HepG2 (cell line): ENCODE data around the gene RPLP2. TPM values are rescaled to one million over a fixed set of nuclear protein-coding genes. Genes with fewer than 3 reads are reported as not detected.
A peak's percentile ranks its signal among the peaks of the same experiment; 100 is the strongest.

Source experiments
- ATAC-seq: fragments of 200-7000 bp; cut with Tn5 transposase; 3 replicates; pipeline ENCODE4 v1.9.1; 2020; ENCODE audit warnings: mild to moderate bottlenecking, moderate library complexity
- BruUV-seq: library from RNA; stranded (reverse); fragments of 400-500 nt; replicated peaks from 2 replicates; lab custom pipeline; 2021; lab: Mats Ljungman, UMichigan
- CTCF ChIA-PET: fragments of 300-600 bp; formaldehyde crosslinking; extraction: SDS; loops from one replicate; lab custom pipeline; 2021; ENCODE audit warnings: low total read pairs, inconsistent platforms, low intra/inter-chr PET ratio; lab: Yijun Ruan, JAX
- POLR2A ChIA-PET: fragments of 350-600 bp; sonication (Branson Sonifier 250); formaldehyde crosslinking; loops from one replicate; lab custom pipeline; 2020; ENCODE audit warnings: antibody characterized with exemption, inconsistent platforms; lab: Yijun Ruan, JAX
- DNase-seq: peaks from one replicate; pipeline ENCODE4 v3.0.0-alpha.2; 2015; ENCODE audit warnings: low spot score
- FAIRE-seq: peaks from 3 replicates; lab custom pipeline; 2011; peaks lifted over from hg19 to GRCh38; lab: Jason Lieb, UNC
- H2AFZ ChIP-seq: one replicate; pipeline ENCODE4 v1.6.1; 2011; ENCODE audit warnings: low read length, inconsistent platforms
- H3K27ac ChIP-seq: fragments of 300-600 bp; 3 replicates; pipeline ENCODE4 v1.8.0; 2011; ENCODE audit warnings: mixed run types, mild to moderate bottlenecking, mixed read lengths, low read length, inconsistent platforms; ENCODE audit not compliant: insufficient read depth; ENCODE audit errors: extremely low read length
- H3K27me3 ChIP-seq, 2 experiments: fragments of 200-600 bp in 1 of 2; 2 replicates in 1 of 2; 3 replicates in 1 of 2; pipeline versions ENCODE4 v1.6.0 to v1.8.0; 2011; ENCODE audit warnings: low read length in 2 of 2, mild to moderate bottlenecking in 2 of 2, moderate library complexity in 2 of 2, inconsistent platforms in 1 of 2; ENCODE audit not compliant: insufficient read depth in 2 of 2, control insufficient read depth in 1 of 2
- H3K36me3 ChIP-seq, 2 experiments: fragments of 200-600 bp in 1 of 2; replicated peaks in 1 of 2; 2 replicates in 1 of 2; 3 replicates in 1 of 2; pipeline versions ENCODE4 v1.5.1 to v1.8.0; 2011; ENCODE audit warnings: low read length in 2 of 2, inconsistent platforms in 1 of 2; ENCODE audit not compliant: insufficient read depth in 2 of 2, control insufficient read depth in 1 of 2
- H3K4me1 ChIP-seq: 2 replicates; pipeline ENCODE4 v1.5.1; 2012; ENCODE audit warnings: low read length, inconsistent platforms; ENCODE audit not compliant: insufficient read depth
- H3K4me2 ChIP-seq: 2 replicates; pipeline ENCODE4 v1.6.0; 2011; ENCODE audit warnings: low read depth, low read length, inconsistent platforms
- H3K4me3 ChIP-seq, 3 experiments: fragments of 200-600 bp in 1 of 3; sonication (generic), shearing (Covaris generic) in 1 of 3; replicated peaks in 1 of 3; 2 replicates each; pipeline ENCODE4 v1.5.1; 2011 to 2016; ENCODE audit warnings: low read length in 3 of 3, inconsistent platforms in 2 of 3, low read depth in 2 of 3, mild to moderate bottlenecking in 2 of 3, control low read depth in 1 of 3, mixed read lengths in 1 of 3; ENCODE audit not compliant: insufficient read depth in 1 of 3
- H3K79me2 ChIP-seq: one replicate; pipeline ENCODE4 v1.6.1; 2011; ENCODE audit warnings: low read length, inconsistent platforms; ENCODE audit not compliant: insufficient read depth
- H3K9ac ChIP-seq: 2 replicates; pipeline ENCODE4 v1.6.0; 2011; ENCODE audit warnings: mild to moderate bottlenecking, low read depth, low read length, inconsistent platforms; ENCODE audit not compliant: insufficient read depth
- H3K9me3 ChIP-seq: 2 replicates; pipeline ENCODE4 v1.5.1; 2012; ENCODE audit warnings: mild to moderate bottlenecking, low read length
- H4K20me1 ChIP-seq: 2 replicates; pipeline ENCODE4 v1.6.0; 2011; ENCODE audit warnings: inconsistent platforms, mild to moderate bottlenecking, low read length, moderate library complexity; ENCODE audit not compliant: insufficient read depth
- CEBPB ChIP-seq: IDR thresholded peaks from 2 replicates; pipeline ENCODE4 v1.6.1; 2011; ENCODE audit warnings: low read depth, low read length, improper control_type of control experiment, borderline replicate concordance
- KDM4B ChIP-seq: sonication (generic); formaldehyde crosslinking; IDR thresholded peaks from 2 replicates; pipeline ENCODE4 v1.4.0; 2020; ENCODE audit warnings: missing genetic modification reagents
- NONO ChIP-seq, 2 experiments: fragments of 450-650 bp in 1 of 2; sonication (generic) in 1 of 2; formaldehyde crosslinking in 1 of 2; IDR thresholded peaks in 1 of 2; conservative IDR thresholded peaks in 1 of 2; 2 replicates each; pipeline versions ENCODE4 v1.6.1 to v1.8.0; 2017 to 2022; ENCODE audit warnings: mild to moderate bottlenecking in 1 of 2, missing genetic modification reagents in 1 of 2, moderate library complexity in 1 of 2
- SETDB1 ChIP-seq: sonication (generic); formaldehyde crosslinking; IDR thresholded peaks from 2 replicates; pipeline ENCODE4 v1.5.1; 2020; ENCODE audit warnings: missing genetic modification reagents, mild to moderate bottlenecking, borderline replicate concordance
- SP140L ChIP-seq: sonication (generic); formaldehyde crosslinking; IDR thresholded peaks from 2 replicates; pipeline ENCODE4 v1.4.0; 2020; ENCODE audit warnings: missing genetic modification reagents, borderline replicate concordance
- SUZ12 ChIP-seq: fragments of 150-350 bp; IDR thresholded peaks from 2 replicates; pipeline ENCODE4 v1.6.1; 2014; ENCODE audit warnings: low read depth, low read length
- U2AF2 ChIP-seq: fragments of 200-400 bp; formaldehyde crosslinking; IDR thresholded peaks from 2 replicates; pipeline ENCODE4 v1.6.1; 2017; ENCODE audit warnings: low read depth, mild to moderate bottlenecking, low read length
- ZNF136 ChIP-seq: sonication (generic); formaldehyde crosslinking; IDR thresholded peaks from 2 replicates; pipeline ENCODE4 v1.8.1; 2022; ENCODE audit warnings: low read depth, mild to moderate bottlenecking, moderate library complexity, missing genetic modification reagents
- ZNF230 ChIP-seq: sonication (generic); formaldehyde crosslinking; IDR thresholded peaks from 2 replicates; pipeline ENCODE4 v1.4.0; 2020; ENCODE audit warnings: mild to moderate bottlenecking, missing genetic modification reagents
- ZNF670 ChIP-seq: sonication (generic); formaldehyde crosslinking; IDR thresholded peaks from 2 replicates; pipeline ENCODE4 v1.8.0; 2022; ENCODE audit warnings: mild to moderate bottlenecking, missing genetic modification reagents, borderline replicate concordance
- ZNF768 ChIP-seq: sonication (generic); formaldehyde crosslinking; IDR thresholded peaks from 2 replicates; pipeline ENCODE4 v1.4.0; 2020; ENCODE audit warnings: missing genetic modification reagents
- ZNF792 ChIP-seq: IDR thresholded peaks from 2 replicates; pipeline ENCODE4 v1.6.1; 2016
- ZSCAN25 ChIP-seq: sonication (generic); formaldehyde crosslinking; IDR thresholded peaks from 2 replicates; pipeline ENCODE4 v1.8.0; 2022; ENCODE audit warnings: mild to moderate bottlenecking, missing genetic modification reagents
- WGBS: methylation state at CpG from one replicate; pipeline ENCODE4 v1.1.6; 2017; ENCODE audit warnings: low lambda C conversion rate; 5-methylcytosine and 5-hydroxymethylcytosine counted together
- in situ Hi-C: cut with HindIII; loops from 2 replicates; pipeline ENCODE4 v1.10.0; 2017; ENCODE audit warnings: low pct_unique_long_range_greater_than_20kb; ENCODE audit not compliant: extremely low pct_ligation_motif_present
- intact Hi-C: fragments of 100-400 bp; cut with micrococcal nuclease; formaldehyde crosslinking; loops from one replicate; pipeline ENCODE4 v1.10.0; 2022; ENCODE audit not compliant: unreplicated experiment
- polyA plus RNA-seq, 8 experiments: library from polyadenylated mRNA; depleted of rRNA in 3 of 8; stranded (reverse) in 7 of 8; unstranded in 1 of 8; fragments of >200 nt; fragmentation: Illumina TruSeq in 4 of 8; extraction: Trizol in 4 of 8; gene quantifications; 2 replicates each; pipeline versions ENCODE4 v1.2.1 to v1.2.3, GENCODE V29; 2011 to 2016; ENCODE audit warnings: low read depth in 4 of 8, missing spikeins in 1 of 8, mixed read lengths in 1 of 8; ENCODE audit not compliant: insufficient read depth in 1 of 8
- total RNA-seq, 5 experiments: library from RNA; depleted of rRNA; stranded (reverse); fragments of >200 nt; fragmentation: Illumina TruSeq; extraction: Trizol; gene quantifications; 2 replicates each; pipeline ENCODE4 v1.2.3, GENCODE V29; 2016; ENCODE audit warnings: low read depth in 1 of 5
- TF ChIP-seq, protein P1 (sequence below): sonication (generic); formaldehyde crosslinking; IDR thresholded peaks from 2 replicates; pipeline ENCODE4 v1.4.0; 2020; ENCODE audit warnings: missing genetic modification reagents, borderline replicate concordance
- TF ChIP-seq, protein P2 (sequence below): sonication (generic); formaldehyde crosslinking; IDR thresholded peaks from 2 replicates; pipeline ENCODE4 v1.5.0; 2020; ENCODE audit warnings: missing genetic modification reagents, mild to moderate bottlenecking, borderline replicate concordance
- TF ChIP-seq, protein P3 (sequence below): sonication (generic); formaldehyde crosslinking; conservative IDR thresholded peaks from 2 replicates; pipeline ENCODE4 v1.4.0; 2020; ENCODE audit warnings: missing genetic modification reagents
- TF ChIP-seq, protein P4 (sequence below): sonication (generic); formaldehyde crosslinking; IDR thresholded peaks from 2 replicates; pipeline ENCODE4 v1.5.1; 2020; ENCODE audit warnings: missing genetic modification reagents, mild to moderate bottlenecking, borderline replicate concordance

RPLP2 gene
- total and polyA plus RNA-seq, 2 of the 13 experiments (the other 11 are each of a cell fraction or from before 2014, with no cell fraction given), result 978 to 2,106 TPM

DNA sequence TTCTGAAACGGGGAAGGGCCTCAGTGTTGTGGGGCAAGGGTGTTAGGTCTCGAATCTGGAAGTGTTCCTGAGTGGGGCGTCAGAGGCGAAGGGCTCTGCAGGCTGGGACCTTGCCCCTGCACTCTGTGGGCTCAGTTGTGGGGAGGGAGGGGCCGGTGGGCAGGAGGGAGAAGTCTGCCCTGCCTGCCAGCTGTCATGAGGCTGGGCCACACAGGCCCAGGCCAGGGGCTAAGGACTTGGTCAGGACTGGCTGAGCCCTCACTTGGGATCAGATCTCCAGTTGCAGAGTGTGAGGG is 18.1 kb downstream of the RPLP2 start, which contains the start of gene CRACR2B:
TSS of gene CRACR2B (plus strand) at position 23 of the 296 bp plus-strand sequence. CDS start 689 bp downstream, outside the sequence.
- WGBS, result 0% methylated on average over 1 of the region's 5 CpGs
- peaks cover 1 to 12% of the 10 kb centered on the region in 2 experiments; a peak in 2 of 5 replicates for H3K36me3 ChIP-seq
- BruUV-seq, result no TSS peak
- CTCF ChIA-PET, result no interaction called here
- no peak for DNase-seq
- no peak for FAIRE-seq
- H3K79me2 ChIP-seq, result no peaks in the 10 kb centered on the region
- peak within 1 kb of the TSS; percentile 74 for H3K9ac ChIP-seq
- H3K4me3 ChIP-seq, result peak within 1 kb of the TSS; percentile 69 to 83 (median 80)
- in situ Hi-C loops, result no loop called here
- intact Hi-C loops, result no loop called here
- H4K20me1 ChIP-seq, result no peaks in the 10 kb centered on the region
- POLR2A ChIA-PET, result interaction anchor here (1.8 to 16.1 kb wide), 3 partner anchors 9 to 19 kb away, joined by 9 to 264 read pairs (median 141); partner anchors contain the start of genes PNPLA2, POLR2L, RPLP2 and TSPAN4
- H3K27ac ChIP-seq, result peak within 1 kb of the TSS; percentile 77
- H3K4me2 ChIP-seq, result peak within 1 kb of the TSS; percentile 91
- no peaks in the 10 kb centered on the region for H3K27me3 ChIP-seq
- no peaks in the 10 kb centered on the region for H3K9me3 ChIP-seq
- ATAC-seq, result peak; percentile 7
- H2AFZ ChIP-seq, result no peak within 1 kb of the TSS
- H3K4me1 ChIP-seq, result peaks cover 70% of the 10 kb centered on the region
- TF ChIP-seq ZNF768 (CRISPR knock-in tag) (no peak), ZSCAN25 (0 out of 2 replicates have a peak, but pooled peaks have one; percentile 41), ZNF792 (no peak), ZNF230 (CRISPR knock-in tag) (0 out of 2 replicates have a peak, but pooled peaks have one; percentile 52), SP140L (CRISPR knock-in tag) (no peak), SETDB1 (CRISPR knock-in tag) (no peak), CEBPB (no peak), SUZ12 (no peak), KDM4B (CRISPR knock-in tag) (no peak), ZNF136 (CRISPR knock-in tag) (no peak), ZNF670 (CRISPR knock-in tag) (no peak), NONO (IDR thresholded peaks at IDR 0.05) (no peak), NONO (CRISPR knock-in tag; conservative IDR thresholded peaks at IDR 0.05) (no peak), U2AF2 (no peak)
- TF ChIP-seq, protein P1, sequence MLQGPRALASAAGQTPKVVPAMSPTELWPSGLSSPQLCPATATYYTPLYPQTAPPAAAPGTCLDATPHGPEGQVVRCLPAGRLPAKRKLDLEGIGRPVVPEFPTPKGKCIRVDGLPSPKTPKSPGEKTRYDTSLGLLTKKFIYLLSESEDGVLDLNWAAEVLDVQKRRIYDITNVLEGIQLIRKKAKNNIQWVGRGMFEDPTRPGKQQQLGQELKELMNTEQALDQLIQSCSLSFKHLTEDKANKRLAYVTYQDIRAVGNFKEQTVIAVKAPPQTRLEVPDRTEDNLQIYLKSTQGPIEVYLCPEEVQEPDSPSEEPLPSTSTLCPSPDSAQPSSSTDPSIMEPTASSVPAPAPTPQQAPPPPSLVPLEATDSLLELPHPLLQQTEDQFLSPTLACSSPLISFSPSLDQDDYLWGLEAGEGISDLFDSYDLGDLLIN, result no peak
- TF ChIP-seq, protein P2, sequence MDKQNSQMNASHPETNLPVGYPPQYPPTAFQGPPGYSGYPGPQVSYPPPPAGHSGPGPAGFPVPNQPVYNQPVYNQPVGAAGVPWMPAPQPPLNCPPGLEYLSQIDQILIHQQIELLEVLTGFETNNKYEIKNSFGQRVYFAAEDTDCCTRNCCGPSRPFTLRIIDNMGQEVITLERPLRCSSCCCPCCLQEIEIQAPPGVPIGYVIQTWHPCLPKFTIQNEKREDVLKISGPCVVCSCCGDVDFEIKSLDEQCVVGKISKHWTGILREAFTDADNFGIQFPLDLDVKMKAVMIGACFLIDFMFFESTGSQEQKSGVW (CRISPR knock-in tag), result no peak
- TF ChIP-seq, protein P3, sequence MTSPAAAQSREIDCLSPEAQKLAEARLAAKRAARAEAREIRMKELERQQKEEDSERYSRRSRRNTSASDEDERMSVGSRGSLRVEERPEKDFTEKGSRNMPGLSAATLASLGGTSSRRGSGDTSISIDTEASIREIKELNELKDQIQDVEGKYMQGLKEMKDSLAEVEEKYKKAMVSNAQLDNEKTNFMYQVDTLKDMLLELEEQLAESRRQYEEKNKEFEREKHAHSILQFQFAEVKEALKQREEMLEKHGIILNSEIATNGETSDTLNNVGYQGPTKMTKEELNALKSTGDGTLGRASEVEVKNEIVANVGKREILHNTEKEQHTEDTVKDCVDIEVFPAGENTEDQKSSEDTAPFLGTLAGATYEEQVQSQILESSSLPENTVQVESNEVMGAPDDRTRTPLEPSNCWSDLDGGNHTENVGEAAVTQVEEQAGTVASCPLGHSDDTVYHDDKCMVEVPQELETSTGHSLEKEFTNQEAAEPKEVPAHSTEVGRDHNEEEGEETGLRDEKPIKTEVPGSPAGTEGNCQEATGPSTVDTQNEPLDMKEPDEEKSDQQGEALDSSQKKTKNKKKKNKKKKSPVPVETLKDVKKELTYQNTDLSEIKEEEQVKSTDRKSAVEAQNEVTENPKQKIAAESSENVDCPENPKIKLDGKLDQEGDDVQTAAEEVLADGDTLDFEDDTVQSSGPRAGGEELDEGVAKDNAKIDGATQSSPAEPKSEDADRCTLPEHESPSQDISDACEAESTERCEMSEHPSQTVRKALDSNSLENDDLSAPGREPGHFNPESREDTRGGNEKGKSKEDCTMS, result no peak
- TF ChIP-seq, protein P4, sequence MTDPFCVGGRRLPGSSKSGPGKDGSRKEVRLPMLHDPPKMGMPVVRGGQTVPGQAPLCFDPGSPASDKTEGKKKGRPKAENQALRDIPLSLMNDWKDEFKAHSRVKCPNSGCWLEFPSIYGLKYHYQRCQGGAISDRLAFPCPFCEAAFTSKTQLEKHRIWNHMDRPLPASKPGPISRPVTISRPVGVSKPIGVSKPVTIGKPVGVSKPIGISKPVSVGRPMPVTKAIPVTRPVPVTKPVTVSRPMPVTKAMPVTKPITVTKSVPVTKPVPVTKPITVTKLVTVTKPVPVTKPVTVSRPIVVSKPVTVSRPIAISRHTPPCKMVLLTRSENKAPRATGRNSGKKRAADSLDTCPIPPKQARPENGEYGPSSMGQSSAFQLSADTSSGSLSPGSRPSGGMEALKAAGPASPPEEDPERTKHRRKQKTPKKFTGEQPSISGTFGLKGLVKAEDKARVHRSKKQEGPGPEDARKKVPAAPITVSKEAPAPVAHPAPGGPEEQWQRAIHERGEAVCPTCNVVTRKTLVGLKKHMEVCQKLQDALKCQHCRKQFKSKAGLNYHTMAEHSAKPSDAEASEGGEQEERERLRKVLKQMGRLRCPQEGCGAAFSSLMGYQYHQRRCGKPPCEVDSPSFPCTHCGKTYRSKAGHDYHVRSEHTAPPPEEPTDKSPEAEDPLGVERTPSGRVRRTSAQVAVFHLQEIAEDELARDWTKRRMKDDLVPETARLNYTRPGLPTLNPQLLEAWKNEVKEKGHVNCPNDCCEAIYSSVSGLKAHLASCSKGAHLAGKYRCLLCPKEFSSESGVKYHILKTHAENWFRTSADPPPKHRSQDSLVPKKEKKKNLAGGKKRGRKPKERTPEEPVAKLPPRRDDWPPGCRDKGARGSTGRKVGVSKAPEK (CRISPR knock-in tag), result no peak
